ENCODE measurements around the gene CTSW. TPM values are rescaled to one million over a fixed set of nuclear protein-coding genes. Genes with fewer than 3 reads are reported as not detected.

The CTSW gene
- total RNA-seq, 2 donors from 2014 or later = not detected

GRCh38 chr11:65886826-65887722 lies 7.4 kb downstream of the CTSW start:
- peaks cover 29% of the 10 kb centered on the region for H3K4me1 Mint-ChIP-seq
- TF ChIP-seq CTCF (conservative IDR thresholded peaks at IDR 0.05) = no peak
- WGBS, 2 experiments (ENCODE audit: insufficient coverage in 1 of 2, insufficient read length in 1 of 2) = 86 to 93% methylated on average over 9 to 14 of the region's 14 CpGs
- H3K27me3 Mint-ChIP-seq (ENCODE audit: insufficient read depth) = peaks cover 14% of the 10 kb centered on the region
- H3K4me3 Mint-ChIP-seq = peak overlapping the region; percentile 96
- Histone ChIP-seq H3K9ac (ENCODE audit: extremely low read depth, low read length, poor library complexity, severe bottlenecking) (peak overlapping the region; percentile 44), H3K27me3 (ENCODE audit: control insufficient read depth, insufficient read depth, low read length, poor library complexity, severe bottlenecking) (no peaks in the 10 kb centered on the region), H3K27ac (ENCODE audit: low read depth, low read length) (no peak overlapping the region), H3K36me3 (ENCODE audit: control insufficient read depth, insufficient read depth, low read length) (peaks cover 39% of the 10 kb centered on the region), H3K9me3 (ENCODE audit: control insufficient read depth, low read length) (no peaks in the 10 kb centered on the region), H3K4me3 (ENCODE audit: low read length) (peak overlapping the region; percentile 82), H3K4me1 (ENCODE audit: control insufficient read depth, insufficient read depth, low read length) (no peaks in the 10 kb centered on the region)
- peaks cover 42% of the 10 kb centered on the region for H3K36me3 Mint-ChIP-seq (ENCODE audit: low read depth)
- no peak for DNase-seq
- no peaks in the 10 kb centered on the region for H3K9me3 Mint-ChIP-seq
- peak overlapping the region; percentile 35 for H3K27ac Mint-ChIP-seq

GRCh38 chr11:65887723-65888162 lies 8.1 kb downstream of the CTSW start:
- DNase-seq = no peak
- Mint-ChIP-seq H3K27me3 (ENCODE audit: insufficient read depth) (peaks cover 14% of the 10 kb centered on the region), H3K4me3 (peak overlapping the region; percentile 96), H3K9me3 (no peaks in the 10 kb centered on the region), H3K36me3 (ENCODE audit: low read depth) (peaks cover 37% of the 10 kb centered on the region), H3K4me1 (peaks cover 36% of the 10 kb centered on the region), H3K27ac (peak overlapping the region; percentile 98)
- Histone ChIP-seq H3K27me3 (ENCODE audit: control insufficient read depth, insufficient read depth, low read length, poor library complexity, severe bottlenecking) (no peaks in the 10 kb centered on the region), H3K36me3 (ENCODE audit: control insufficient read depth, insufficient read depth, low read length) (peaks cover 36% of the 10 kb centered on the region), H3K9me3 (ENCODE audit: control insufficient read depth, low read length) (no peaks in the 10 kb centered on the region), H3K27ac (ENCODE audit: low read depth, low read length) (peak overlapping the region; percentile 64), H3K4me3 (ENCODE audit: low read length) (peak overlapping the region; percentile 82), H3K4me1 (ENCODE audit: control insufficient read depth, insufficient read depth, low read length) (no peaks in the 10 kb centered on the region), H3K9ac (ENCODE audit: extremely low read depth, low read length, poor library complexity, severe bottlenecking) (peak overlapping the region; percentile 44)
- no peak for TF ChIP-seq CTCF (conservative IDR thresholded peaks at IDR 0.05)
- 4 to 7% methylated on average over 21 to 23 of the region's 23 CpGs for WGBS, 2 experiments (ENCODE audit: insufficient coverage in 1 of 2, insufficient read length in 1 of 2)

DNA sequence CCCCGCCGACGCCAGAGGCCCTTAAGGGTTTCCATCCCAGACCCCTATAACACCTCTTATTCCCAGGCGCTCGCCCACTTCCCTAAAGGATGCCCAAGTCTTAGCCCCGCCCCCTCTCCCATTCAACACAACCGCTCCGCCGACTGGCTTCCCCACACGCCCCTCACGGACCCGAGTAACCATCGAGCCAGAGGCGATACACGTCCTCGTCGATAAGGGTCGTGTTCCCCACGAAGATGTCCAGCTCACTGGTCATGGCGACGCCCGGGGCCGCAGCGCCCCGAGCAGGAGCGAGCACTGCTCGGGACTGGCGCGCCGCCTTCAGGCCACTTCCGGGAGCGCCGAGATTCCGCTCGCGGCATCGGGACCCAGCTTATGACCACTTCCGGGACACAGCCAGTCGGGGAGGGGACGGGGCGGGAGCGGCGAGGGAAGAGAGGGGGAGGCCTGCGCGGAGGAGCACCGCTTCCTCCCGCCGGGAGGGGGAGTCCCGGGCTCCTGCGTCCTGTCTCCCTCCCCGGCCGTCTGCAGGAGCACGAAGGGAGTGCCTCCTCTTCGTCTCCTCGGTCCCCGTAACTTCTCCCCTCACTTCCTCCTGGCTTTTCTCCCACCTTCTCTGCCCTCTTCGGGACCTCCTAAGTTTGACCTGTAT lies 8.7 kb downstream of the CTSW start, which contains the start of gene FIBP:
TSS of gene FIBP (minus strand) at position 309 of the 652 bp plus-strand sequence. CDS start at position 256, 53 bp downstream.
- Histone ChIP-seq H3K4me1 (ENCODE audit: control insufficient read depth, insufficient read depth, low read length) (no peaks in the 10 kb centered on the region), H3K9ac (ENCODE audit: extremely low read depth, low read length, poor library complexity, severe bottlenecking) (peak within 1 kb of the TSS; percentile 67), H3K27me3 (ENCODE audit: control insufficient read depth, insufficient read depth, low read length, poor library complexity, severe bottlenecking) (no peaks in the 10 kb centered on the region), H3K36me3 (ENCODE audit: control insufficient read depth, insufficient read depth, low read length) (peaks cover 31% of the 10 kb centered on the region), H3K9me3 (ENCODE audit: control insufficient read depth, low read length) (no peaks in the 10 kb centered on the region), H3K27ac (ENCODE audit: low read depth, low read length) (peak within 1 kb of the TSS; percentile 64), H3K4me3 (ENCODE audit: low read length) (peak within 1 kb of the TSS; percentile 82)
- peak; percentile 99 for DNase-seq
- 0% methylated on average over 34 to 57 of the region's 57 CpGs for WGBS, 2 experiments (ENCODE audit: insufficient coverage in 1 of 2, insufficient read length in 1 of 2)
- H3K36me3 Mint-ChIP-seq (ENCODE audit: low read depth) = peaks cover 35% of the 10 kb centered on the region
- H3K4me1 Mint-ChIP-seq = peaks cover 37% of the 10 kb centered on the region
- peak within 1 kb of the TSS; percentile 98 for H3K27ac Mint-ChIP-seq
- peak; percentile 81 for TF ChIP-seq CTCF (conservative IDR thresholded peaks at IDR 0.05)
- H3K27me3 Mint-ChIP-seq (ENCODE audit: insufficient read depth) = peaks cover 14% of the 10 kb centered on the region
- peak within 1 kb of the TSS; percentile 96 for H3K4me3 Mint-ChIP-seq
- H3K9me3 Mint-ChIP-seq = no peaks in the 10 kb centered on the region
